EH (cell line): ENCODE results near the gene JAZF1.
A peak's percentile ranks its signal among the peaks of the same experiment; 100 is the strongest.

Source experiments
- DNase-seq: peaks from one replicate; pipeline ENCODE4 v3.0.0-alpha.2; 2015; ENCODE audit warnings: low read depth

The JAZF1 gene

GRCh38 chr7:28136420-28136819, 44.2 kb downstream of the JAZF1 start:
- no peak for DNase-seq

DNA sequence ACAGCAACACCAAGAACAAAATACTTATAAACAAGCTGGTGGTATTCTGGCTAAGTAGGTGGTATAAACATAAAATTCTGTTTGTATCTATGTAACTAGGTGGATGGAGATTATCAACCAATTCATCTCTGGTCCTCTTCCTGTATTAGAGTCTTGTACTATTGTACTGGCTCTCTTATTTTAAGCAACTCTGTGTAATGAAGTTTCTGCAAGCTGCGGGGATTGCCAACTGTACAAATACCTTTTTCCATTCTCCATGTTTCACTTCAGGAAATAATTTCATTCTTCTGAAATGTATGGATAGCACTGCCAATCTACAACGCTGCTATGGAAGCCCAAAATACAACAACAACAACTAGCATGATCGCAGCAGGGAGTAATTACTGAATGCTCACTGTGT, 44.8 kb downstream of the JAZF1 start:
- DNase-seq: no peak

- DNase-seq: no peak
Observed at GRCh38 chr7:28135315-28135714, 45.3 kb downstream of the JAZF1 start.

DNA sequence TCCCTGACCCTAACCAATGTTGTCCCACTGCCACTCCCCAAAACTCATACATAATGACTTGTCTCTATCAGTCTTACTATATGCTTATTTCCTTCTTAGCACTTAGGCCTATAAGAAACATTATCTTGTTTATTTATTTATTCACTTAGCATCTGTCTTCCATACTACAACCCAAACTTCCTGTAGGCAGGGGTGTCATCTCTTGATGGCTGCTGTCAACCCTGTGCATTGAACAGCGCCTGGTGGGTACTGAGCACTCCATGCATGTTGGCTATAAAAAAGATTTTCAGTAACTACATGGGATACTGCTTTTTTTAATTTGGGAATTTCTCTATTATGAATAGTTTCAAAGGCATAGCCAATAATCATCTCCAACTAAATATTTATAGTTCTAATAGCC, 46.7 kb downstream of the JAZF1 start:
- no peak for DNase-seq

GRCh38 chr7:28132959-28133870, 47.4 kb downstream of the JAZF1 start:
- no peak for DNase-seq

DNA sequence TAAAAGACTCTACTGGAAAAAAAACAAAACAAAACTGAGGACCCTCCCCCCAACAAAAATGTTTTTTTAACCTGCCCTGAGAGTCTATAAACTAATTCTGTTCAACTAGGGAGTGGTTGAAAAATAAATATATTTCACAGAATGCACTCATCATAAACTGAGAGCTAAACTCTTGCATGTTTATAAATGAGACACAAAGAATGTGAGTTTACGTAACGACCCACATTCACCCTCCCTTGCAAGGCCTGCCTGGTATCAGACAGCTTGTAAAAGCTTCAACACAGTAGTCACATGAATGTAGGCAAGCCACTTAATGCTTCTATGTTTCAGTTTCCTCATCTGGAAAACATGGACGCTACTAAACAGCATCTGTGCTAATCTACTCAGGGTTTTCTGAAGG, 50.3 kb downstream of the JAZF1 start:
- DNase-seq: peak; percentile 92

- DNase-seq: peak; percentile 78
Observed at GRCh38 chr7:28128608-28129007, 52.0 kb downstream of the JAZF1 start.

- DNase-seq: no peak
Observed at GRCh38 chr7:28126410-28127041, 54.1 kb downstream of the JAZF1 start.

DNA sequence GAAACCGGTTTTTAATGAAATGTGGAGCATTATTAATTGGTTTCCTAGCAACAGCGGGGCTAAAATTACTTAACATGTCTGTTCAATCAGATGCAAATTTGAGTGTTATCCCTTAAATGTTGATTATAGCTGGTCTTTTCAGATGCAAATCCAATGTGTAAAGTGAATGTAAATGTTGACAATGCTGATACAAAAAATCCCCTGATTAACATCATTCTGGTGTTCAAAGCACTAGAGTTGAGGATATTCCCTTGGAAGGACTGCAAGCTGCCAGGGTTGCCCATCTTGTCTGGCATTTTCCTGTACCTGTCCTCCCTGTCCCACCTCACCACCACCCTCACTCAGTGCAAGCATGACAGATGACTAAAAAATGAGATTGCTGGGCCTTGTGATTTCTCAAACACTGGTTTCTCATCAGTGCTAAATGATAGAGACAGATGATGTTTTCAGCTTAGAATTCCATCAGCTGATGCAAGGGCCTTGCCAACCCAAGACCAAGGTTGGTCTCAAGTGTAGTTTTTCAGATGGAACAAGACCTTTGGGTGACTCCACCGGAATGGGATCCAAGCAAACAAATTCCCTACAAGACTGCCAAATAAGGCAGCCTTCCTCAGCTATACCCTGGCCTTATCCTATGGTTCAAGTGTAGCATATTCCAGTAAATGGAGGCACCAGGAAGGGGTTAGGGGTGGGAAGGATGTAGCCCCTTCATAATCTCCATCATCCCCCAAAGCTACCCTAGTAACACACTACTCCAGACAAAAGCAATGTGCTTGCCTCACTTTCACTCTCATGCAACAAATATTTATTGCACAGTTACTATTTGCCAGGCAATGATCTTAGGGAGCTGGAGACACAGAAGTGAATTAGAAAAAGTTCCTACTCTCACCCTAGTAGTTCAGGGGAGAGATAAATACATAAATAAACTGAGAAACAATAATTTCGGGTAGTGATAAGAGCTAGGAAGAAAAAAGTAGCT, 54.9 kb downstream of the JAZF1 start:
- DNase-seq: peak; percentile 70

- no peak for DNase-seq
Observed at GRCh38 chr7:28124413-28124812, 56.2 kb downstream of the JAZF1 start.

DNA sequence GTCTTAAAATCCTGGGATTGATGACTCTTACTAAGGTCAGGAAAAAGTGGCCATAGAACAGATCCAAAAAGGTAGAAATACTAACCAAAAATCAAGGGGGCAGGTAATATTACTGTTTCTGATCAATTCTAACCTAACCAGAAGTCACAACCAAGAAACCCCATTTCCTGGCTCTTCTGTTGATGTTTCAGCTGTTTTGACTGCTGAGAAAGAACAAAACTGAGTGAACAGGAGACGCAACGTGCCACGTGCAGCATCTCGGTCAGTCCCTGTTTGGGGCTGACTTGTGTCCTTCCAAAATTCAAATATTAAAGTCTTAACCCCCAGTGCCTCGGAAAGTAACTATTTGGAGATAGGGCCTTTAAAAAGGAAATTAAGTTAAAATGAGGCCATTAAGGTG, 56.8 kb downstream of the JAZF1 start:
- DNase-seq: no peak

DNA sequence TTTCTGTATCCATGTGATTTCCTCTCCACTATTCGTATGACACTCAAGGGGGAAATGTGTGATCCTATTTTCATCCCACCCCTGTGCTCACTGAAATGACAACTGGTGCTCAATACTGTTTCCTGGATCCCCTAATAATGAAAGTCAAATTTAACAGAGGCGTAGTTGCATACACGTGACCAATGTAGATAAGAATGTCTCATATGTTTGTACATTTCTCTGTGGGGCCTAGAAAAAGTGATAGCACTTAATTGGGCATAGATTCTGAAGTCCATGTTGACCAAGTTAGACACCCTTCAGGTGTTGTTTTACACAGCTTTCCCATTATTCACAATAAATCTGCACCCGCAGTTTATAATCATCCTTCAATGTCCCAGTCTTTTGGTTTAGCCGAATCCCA, 59.1 kb downstream of the JAZF1 start:
- DNase-seq: no peak

GRCh38 chr7:28116041-28116440, 64.6 kb downstream of the JAZF1 start:
- no peak for DNase-seq

GRCh38 chr7:28115261-28115660, 65.3 kb downstream of the JAZF1 start:
- DNase-seq: no peak

DNA sequence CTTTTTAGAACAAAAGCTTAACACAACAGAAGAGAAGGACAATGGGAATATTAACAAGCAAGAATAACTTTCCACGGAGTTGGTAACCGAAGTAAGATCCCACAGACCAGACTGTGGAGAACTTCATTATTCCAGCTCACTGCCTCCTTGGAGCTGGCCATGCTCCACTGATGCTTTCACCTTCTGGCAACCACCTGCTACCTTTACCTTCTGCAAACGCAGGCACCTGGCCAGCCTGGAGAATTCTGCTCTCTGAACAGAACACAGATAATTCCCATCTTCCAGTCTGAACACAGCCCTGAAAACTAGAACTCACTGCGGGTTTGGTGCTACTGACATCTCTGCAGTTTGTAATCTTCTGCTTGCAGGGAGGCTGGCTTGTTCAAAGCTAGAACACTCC, 66.5 kb downstream of the JAZF1 start:
- no peak for DNase-seq

- DNase-seq: no peak
Observed at GRCh38 chr7:28112883-28113540, 67.6 kb downstream of the JAZF1 start.

DNA sequence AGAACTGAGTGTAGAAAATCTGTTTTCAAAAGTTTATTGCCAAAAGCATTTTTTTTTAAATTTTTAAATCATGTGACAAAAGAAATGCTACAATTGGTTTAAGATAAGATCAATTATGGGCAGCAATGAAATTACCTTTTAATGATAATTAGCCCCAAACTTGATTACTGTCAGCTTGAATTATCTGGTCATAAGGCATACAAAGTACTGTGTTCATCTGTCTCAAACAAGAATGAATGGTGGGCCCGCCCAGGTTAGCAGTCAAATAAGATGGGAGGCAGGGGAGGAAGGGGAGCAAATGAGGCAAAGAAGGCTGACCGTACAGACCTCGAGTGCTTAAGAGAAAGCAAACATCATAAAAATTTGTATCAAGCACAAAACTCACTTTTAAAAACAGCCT, 68.1 kb downstream of the JAZF1 start:
- no peak for DNase-seq

DNA sequence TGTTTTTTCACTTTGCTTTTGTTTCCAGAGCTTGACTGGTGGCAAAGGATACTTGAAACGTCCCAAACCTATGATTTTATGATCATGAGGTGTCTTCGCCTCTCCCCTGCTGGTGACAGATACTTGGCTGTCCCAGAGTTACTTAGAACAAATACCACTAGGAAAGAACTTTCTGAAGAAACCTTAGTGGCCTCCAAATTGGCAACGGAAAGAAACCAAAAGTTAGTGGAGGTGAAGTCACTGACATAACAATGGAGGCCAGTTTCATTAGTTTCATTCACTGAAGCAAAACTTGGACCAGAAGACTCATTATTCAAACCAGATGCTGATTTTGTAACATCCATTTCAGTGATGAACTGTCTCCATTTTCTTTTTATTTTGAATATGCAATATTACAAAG, 68.6 kb downstream of the JAZF1 start:
- peak; percentile 32 for DNase-seq

DNA sequence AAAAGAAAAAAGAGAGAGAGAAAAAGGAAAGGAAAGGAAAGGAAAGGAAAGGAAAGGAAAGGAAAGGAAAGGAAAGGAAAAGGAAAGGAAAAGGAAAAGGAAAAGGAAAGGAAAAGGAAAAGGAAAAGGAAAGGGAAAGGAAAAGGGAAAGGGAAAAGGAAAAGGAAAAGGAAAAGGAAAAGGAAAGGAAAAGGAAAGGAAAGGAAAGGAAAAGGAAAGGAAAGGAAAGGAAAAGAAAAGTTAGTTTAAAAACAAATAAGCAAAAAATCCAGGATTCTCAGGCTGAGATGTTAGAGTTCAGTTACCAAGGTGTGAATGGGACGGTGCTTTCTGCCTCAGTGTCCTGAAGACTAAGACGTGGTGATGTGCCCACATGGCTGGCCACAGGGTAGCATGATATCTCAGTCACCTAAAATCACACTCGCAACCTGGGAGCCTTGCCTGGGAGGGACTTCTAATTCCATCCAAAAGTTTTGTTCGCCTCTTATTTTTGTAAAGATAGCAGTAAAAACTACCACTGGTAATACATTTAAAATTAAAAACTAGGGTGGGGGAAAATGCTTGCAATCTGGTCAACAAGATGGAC, 70.1 kb downstream of the JAZF1 start:
- no peak for DNase-seq

DNA sequence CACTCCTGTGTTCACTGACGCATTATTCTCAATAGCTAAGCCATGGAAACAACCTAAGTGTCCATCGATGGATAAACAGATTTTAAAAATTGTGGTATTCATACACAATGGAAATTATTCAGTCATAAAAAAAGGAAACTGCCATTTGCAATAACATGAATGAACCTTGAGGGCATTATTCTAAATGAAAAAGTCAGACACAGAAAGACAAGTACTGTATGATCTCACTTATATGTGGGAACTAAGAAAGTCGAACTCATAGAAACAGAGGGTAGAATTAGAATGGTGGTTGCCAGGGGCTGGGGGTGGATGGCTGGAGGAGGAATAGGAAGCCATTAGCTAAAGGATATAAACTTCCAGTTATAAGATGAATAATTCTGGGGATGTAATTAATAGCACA, 71.8 kb downstream of the JAZF1 start:
- DNase-seq: no peak

DNA sequence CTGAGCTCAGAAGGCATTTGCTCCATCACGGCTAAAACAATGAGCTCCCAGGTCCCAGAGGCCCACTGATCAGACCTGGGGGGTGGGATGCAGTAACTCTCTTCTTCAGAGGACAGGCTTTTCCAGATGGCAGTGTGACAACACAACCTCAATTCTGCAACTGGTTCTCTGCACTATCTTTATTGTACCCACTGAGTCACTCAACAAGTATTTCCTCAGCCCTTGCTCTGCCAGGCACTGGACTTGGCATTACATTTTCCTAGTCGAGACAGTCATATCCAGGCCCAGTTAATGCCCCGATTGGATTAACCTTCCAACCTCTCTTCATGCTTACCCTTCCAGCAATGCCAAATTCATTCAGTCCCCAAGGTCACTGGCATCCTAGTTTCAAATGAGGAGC, 72.6 kb downstream of the JAZF1 start:
- peak; percentile 54 for DNase-seq
